Gastrocnemius medialis (tissue), 4 donors: Measurements from ENCODE around the gene CACNG7. TPM values are rescaled to one million over a fixed set of nuclear protein-coding genes. Genes with fewer than 3 reads are reported as not detected.

Experiments
- ATAC-seq, 2 donors: fragments of 150-250 bp; one replicate each; pipeline ENCODE4 v1.9.1; 2016
- DNase-seq, 2 donors: peaks; one replicate each; pipeline ENCODE4 v3.0.0-alpha.2; 2019
- H3K27ac ChIP-seq, 4 donors: fragments of 200-600 bp; sonication (generic); 1 replicate in 1 of 4; 2 replicates in 3 of 4; pipeline ENCODE4 v1.5.1; 2016 to 2018; ENCODE audit warnings: mild to moderate bottlenecking in 2 of 4, moderate library complexity in 1 of 4
- H3K27me3 ChIP-seq, 3 donors: fragments of 200-600 bp; sonication (generic) in 2 of 3; 1 replicate in 1 of 3; 2 replicates in 2 of 3; pipeline versions ENCODE4 v1.5.1 to v1.6.0; 2016 to 2019; ENCODE audit warnings: mild to moderate bottlenecking in 1 of 3, moderate library complexity in 1 of 3
- H3K36me3 ChIP-seq, 2 donors: fragments of 200-600 bp; sonication (generic) in 1 of 2; one replicate each; pipeline ENCODE4 v1.5.1; 2017 to 2018
- H3K4me1 ChIP-seq, 2 donors: fragments of 200-600 bp; sonication (generic) in 1 of 2; one replicate each; pipeline ENCODE4 v1.5.1; 2016 to 2017; ENCODE audit warnings: mild to moderate bottlenecking in 2 of 2
- H3K4me3 ChIP-seq, 4 donors: fragments of 200-600 bp; sonication (generic) in 3 of 4; 1 replicate in 1 of 4; 2 replicates in 3 of 4; pipeline ENCODE4 v1.5.1; 2016 to 2019; ENCODE audit warnings: mild to moderate bottlenecking in 2 of 4
- H3K9me3 ChIP-seq, 3 donors: fragments of 200-600 bp; sonication (generic) in 2 of 3; 1 replicate in 1 of 3; 2 replicates in 2 of 3; pipeline ENCODE4 v1.5.1; 2016 to 2019
- POLR2A ChIP-seq, 2 donors: fragments of 450-650 bp; IDR thresholded peaks; one replicate each; pipeline ENCODE4 v1.6.1; 2017; ENCODE audit warnings: antibody characterized with exemption in 2 of 2, mild to moderate bottlenecking in 2 of 2, moderate library complexity in 2 of 2
- in situ Hi-C, 4 donors: fragments of 200-750 bp; cut with MboI; loops; one replicate each; pipeline versions ENCODE4 v1.15.0 to v1.8.0; 2017; ENCODE audit warnings: low sequenced_read_pairs in 4 of 4
- intact Hi-C: fragments of 100-400 bp; cut with DNase I; formaldehyde crosslinking; loops from one replicate; pipeline ENCODE4 v1.15.1; 2023; ENCODE audit warnings: low total_unique reads
- total RNA-seq, 4 donors: library from RNA; depleted of rRNA; stranded (reverse); fragments of >200 nt; gene quantifications; one replicate each; pipeline versions ENCODE4 v1.1.0 to v1.2.3, GENCODE V29; 2016
- TF ChIP-seq, protein P1 (sequence below), 5 experiments: fragments of 450-650 bp in 3 of 5; fragments of 200-600 bp in 2 of 5; sonication (generic) in 2 of 5; IDR thresholded peaks in 4 of 5; conservative IDR thresholded peaks in 1 of 5; 1 replicate in 4 of 5; 2 replicates in 1 of 5; pipeline ENCODE4 v1.5.1; 2016 to 2019; ENCODE audit warnings: antibody characterized with exemption in 5 of 5, mild to moderate bottlenecking in 3 of 5, moderate library complexity in 3 of 5

Gene CACNG7
- total RNA-seq, 4 donors from 2014 or later = not detected

DNA sequence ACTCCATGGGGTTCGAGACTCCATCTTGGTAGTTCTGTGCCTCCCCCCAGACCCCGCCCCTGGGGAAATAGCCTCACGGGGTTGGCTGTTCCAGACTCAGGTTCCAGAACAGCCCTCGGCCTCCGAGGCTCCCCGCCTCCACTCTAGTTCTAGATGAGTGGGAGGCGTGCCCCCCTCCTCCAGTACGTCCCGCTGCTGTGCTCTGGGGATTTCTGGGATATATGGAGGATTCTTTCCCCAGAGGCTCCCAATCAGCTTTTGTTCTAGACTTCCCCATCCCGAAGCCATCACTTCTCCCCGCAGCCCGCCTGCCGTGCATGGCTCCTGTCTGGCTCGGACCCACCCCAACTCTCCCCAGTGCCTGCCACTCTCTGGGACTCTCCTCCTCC is 1.9 kb upstream of the CACNG7 start:
- DNase-seq = no peak
- in situ Hi-C loops (loop anchor here in 1 of 4 donors (10.0 kb wide), 1 partner anchor 118 kb away; no protein-coding TSS in a partner anchor), intact Hi-C loops (no loop called here)
- H3K27ac ChIP-seq = no peak overlapping the region
- H3K4me1 ChIP-seq = peaks cover 0 to 3% of the 10 kb centered on the region in 2 donors
- H3K36me3 ChIP-seq = no peaks in the 10 kb centered on the region
- peak overlapping the region in 1 of 4 donors; percentile 25 for H3K4me3 ChIP-seq
- no peaks in the 10 kb centered on the region for H3K9me3 ChIP-seq
- peaks cover 55 to 57% (median 57%) of the 10 kb centered on the region in 3 donors for H3K27me3 ChIP-seq
- TF ChIP-seq, protein P1, sequence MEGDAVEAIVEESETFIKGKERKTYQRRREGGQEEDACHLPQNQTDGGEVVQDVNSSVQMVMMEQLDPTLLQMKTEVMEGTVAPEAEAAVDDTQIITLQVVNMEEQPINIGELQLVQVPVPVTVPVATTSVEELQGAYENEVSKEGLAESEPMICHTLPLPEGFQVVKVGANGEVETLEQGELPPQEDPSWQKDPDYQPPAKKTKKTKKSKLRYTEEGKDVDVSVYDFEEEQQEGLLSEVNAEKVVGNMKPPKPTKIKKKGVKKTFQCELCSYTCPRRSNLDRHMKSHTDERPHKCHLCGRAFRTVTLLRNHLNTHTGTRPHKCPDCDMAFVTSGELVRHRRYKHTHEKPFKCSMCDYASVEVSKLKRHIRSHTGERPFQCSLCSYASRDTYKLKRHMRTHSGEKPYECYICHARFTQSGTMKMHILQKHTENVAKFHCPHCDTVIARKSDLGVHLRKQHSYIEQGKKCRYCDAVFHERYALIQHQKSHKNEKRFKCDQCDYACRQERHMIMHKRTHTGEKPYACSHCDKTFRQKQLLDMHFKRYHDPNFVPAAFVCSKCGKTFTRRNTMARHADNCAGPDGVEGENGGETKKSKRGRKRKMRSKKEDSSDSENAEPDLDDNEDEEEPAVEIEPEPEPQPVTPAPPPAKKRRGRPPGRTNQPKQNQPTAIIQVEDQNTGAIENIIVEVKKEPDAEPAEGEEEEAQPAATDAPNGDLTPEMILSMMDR (IDR thresholded peaks at IDR 0.05 in 4 of 5, conservative IDR thresholded peaks at IDR 0.05 in 1 of 5) = no peak
- TF ChIP-seq POLR2A (IDR thresholded peaks at IDR 0.05) = no peak
- no peak for ATAC-seq

DNA sequence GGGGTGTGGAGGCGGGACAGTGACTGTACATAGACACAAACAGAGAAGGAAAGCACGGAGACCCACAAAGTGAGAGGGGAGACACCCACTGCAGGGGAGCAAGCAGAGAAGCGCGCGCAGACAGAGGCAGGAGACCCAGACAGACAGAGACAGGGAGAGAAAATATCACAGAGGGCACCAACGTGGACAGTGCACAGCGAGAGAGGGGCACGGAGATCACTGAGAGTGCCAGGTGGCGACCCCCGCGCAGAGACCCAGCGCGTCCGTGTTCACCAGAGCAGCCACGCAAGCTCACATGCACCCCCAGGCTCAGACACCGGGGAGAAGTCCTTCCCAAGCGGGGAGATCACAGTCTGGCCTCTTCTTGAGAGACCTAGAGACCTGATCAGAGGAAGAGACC is 1.4 kb upstream of the CACNG7 start:
- DNase-seq (no peak), ATAC-seq (no peak)
- peak overlapping the region in 2 of 4 donors; percentile 22 to 25 for H3K4me3 ChIP-seq
- H3K36me3 ChIP-seq = no peaks in the 10 kb centered on the region
- peaks cover 60 to 62% (median 62%) of the 10 kb centered on the region in 3 donors for H3K27me3 ChIP-seq
- H3K9me3 ChIP-seq = no peaks in the 10 kb centered on the region
- no peak overlapping the region for H3K27ac ChIP-seq
- no peak for TF ChIP-seq POLR2A (IDR thresholded peaks at IDR 0.05)
- TF ChIP-seq, protein P1 (IDR thresholded peaks at IDR 0.05 in 4 of 5, conservative IDR thresholded peaks at IDR 0.05 in 1 of 5) = no peak
- H3K4me1 ChIP-seq = peaks cover 0 to 3% of the 10 kb centered on the region in 2 donors
- in situ Hi-C loops (loop anchor here in 1 of 4 donors (10.0 kb wide), 1 partner anchor 117 kb away; no protein-coding TSS in a partner anchor), intact Hi-C loops (no loop called here)

DNA sequence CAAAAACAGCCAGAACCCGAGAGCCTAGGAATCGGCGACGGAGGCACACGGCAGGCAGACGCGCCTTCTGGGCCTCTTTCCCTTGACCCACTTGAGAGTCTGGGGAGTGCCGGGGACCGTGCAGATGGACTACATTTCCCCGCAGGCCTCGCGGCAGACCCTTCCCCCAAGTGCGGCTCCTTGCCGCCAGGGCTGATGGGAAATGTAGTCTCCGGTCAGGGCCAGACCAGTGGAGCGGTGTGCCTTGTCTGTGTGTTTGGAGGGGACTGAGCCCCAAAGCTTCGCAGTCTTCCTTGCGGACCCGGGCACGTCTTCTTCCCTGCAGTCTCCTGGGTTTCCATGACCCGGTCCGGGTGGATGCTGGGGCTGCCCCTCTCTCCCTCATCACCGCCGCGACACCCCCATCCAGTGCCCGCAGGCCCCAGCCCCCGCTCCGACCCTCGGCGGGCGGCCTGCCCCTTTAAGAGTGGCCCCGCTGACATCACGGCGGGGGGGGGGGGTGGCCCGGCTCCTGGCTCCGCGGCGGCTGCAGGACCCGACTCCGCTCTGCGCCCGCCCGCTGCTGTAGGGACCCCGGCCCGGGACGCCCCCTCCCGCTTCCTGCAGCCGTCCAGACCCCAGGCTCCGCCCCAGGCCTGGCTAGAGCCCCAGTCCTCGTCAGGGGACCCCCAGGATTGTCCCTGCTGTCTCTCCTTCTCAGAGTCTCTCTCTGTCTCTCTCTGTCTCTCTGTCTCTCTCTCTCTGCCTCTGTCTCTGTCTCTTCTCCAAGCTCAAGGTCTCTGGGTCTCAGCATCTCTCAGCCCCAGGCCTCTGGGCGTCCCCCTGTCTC is 758 bp upstream of the CACNG7 start:
- intact Hi-C loops = no loop called here
- in situ Hi-C loops = loop anchor here in 1 of 4 donors (10.0 kb wide), 1 partner anchor 116 kb away; no protein-coding TSS in a partner anchor
- Histone ChIP-seq H3K36me3 (no peaks in the 10 kb centered on the region), H3K4me3 (peak overlapping the region in 2 of 4 donors; percentile 22 to 25), H3K27me3 (peaks cover 67 to 68% (median 68%) of the 10 kb centered on the region in 3 donors), H3K27ac (no peak overlapping the region), H3K9me3 (no peaks in the 10 kb centered on the region), H3K4me1 (peaks cover 0 to 3% of the 10 kb centered on the region in 2 donors)
- DNase-seq = peak in 1 of 2 donors; percentile 23
- no peak for ATAC-seq
- TF ChIP-seq POLR2A (IDR thresholded peaks at IDR 0.05) = no peak
- TF ChIP-seq, protein P1 (IDR thresholded peaks at IDR 0.05 in 4 of 5, conservative IDR thresholded peaks at IDR 0.05 in 1 of 5) = no peak

DNA sequence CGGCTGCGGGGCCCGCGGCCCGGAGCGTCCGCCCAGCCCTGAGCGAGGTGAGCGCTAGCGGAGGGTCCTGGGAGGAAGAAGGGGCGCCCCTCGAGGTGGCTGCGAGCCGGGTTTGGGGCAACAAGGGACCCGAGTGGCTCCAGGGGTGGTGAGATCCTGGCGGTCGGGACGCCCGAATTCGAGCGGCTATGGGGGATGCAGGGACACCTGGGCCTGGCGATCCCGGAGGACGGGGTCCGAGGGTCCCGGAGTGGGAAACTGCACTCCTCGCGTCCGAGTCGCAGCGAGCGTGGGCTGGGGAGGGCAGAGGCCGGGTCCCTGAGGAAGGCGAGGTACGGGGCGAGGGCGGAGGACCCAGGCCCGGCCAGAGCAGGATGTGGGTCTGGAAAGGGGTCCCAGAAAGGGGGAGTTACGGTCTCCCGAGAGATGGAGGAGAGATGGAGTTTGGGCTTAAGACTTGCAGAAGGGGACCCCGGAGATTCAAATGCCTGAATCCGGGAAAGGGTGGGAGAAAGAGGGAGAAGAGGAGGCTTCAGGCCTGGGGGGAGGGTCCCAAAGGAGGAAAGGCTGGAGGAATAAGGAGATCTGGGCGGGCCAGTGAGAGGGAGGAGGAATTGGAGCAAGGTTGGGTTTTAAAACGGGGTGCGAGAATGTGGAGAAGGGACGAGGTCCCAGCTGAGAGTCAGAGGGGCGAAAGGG is 542 bp downstream of the CACNG7 start:
- Histone ChIP-seq H3K36me3 (no peaks in the 10 kb centered on the region), H3K4me3 (no peak overlapping the region), H3K9me3 (no peaks in the 10 kb centered on the region), H3K27ac (no peak overlapping the region), H3K4me1 (peaks cover 0 to 3% of the 10 kb centered on the region in 2 donors), H3K27me3 (peaks cover 69 to 70% (median 70%) of the 10 kb centered on the region in 3 donors)
- ATAC-seq = no peak
- in situ Hi-C loops (loop anchor here in 3 of 4 donors (5.0 to 10.0 kb wide), 3 partner anchors 113 to 123 kb away; no protein-coding TSS in a partner anchor), intact Hi-C loops (no loop called here)
- no peak for DNase-seq
- TF ChIP-seq, protein P1 (IDR thresholded peaks at IDR 0.05 in 4 of 5, conservative IDR thresholded peaks at IDR 0.05 in 1 of 5) = no peak
- TF ChIP-seq POLR2A (IDR thresholded peaks at IDR 0.05) = no peak
